H9 (cell line): ENCODE data around the gene PHOX2B. TPM values are rescaled to one million over a fixed set of nuclear protein-coding genes. Genes with fewer than 3 reads are reported as not detected.

Experiments
- DNase-seq: peaks from one replicate; pipeline ENCODE4 v3.0.0-alpha.2; 2017
- H2AFZ ChIP-seq: one replicate; pipeline ENCODE4 v1.6.1; 2013; ENCODE audit warnings: mild to moderate bottlenecking, low read length, control low read depth, moderate library complexity
- H2AK5ac ChIP-seq: 2 replicates; pipeline ENCODE4 v1.6.1; 2013; ENCODE audit warnings: low read length, control low read depth, mixed read lengths; ENCODE audit not compliant: insufficient read length
- H2BK120ac ChIP-seq: one replicate; pipeline ENCODE4 v1.6.1; 2013; ENCODE audit warnings: low read depth, mild to moderate bottlenecking, low read length, control low read depth, inconsistent platforms; ENCODE audit not compliant: poor library complexity, severe bottlenecking
- H2BK12ac ChIP-seq: 2 replicates; pipeline ENCODE4 v1.6.1; 2013; ENCODE audit warnings: low read length, control low read depth, mixed read lengths, low read depth; ENCODE audit not compliant: insufficient read length
- H2BK15ac ChIP-seq: 2 replicates; pipeline ENCODE4 v1.6.1; 2013; ENCODE audit warnings: low read depth, low read length, control low read depth
- H2BK20ac ChIP-seq: one replicate; pipeline ENCODE4 v1.6.1; 2013; ENCODE audit warnings: low read depth, mild to moderate bottlenecking, low read length, control low read depth, inconsistent platforms; ENCODE audit not compliant: poor library complexity, severe bottlenecking
- H2BK5ac ChIP-seq: 2 replicates; pipeline ENCODE4 v1.6.1; 2013; ENCODE audit warnings: low read length, control low read depth, mixed read lengths; ENCODE audit not compliant: insufficient read length
- H3K14ac ChIP-seq: 2 replicates; pipeline ENCODE4 v1.6.1; 2013; ENCODE audit warnings: low read length, control low read depth; ENCODE audit not compliant: insufficient read depth
- H3K18ac ChIP-seq: 2 replicates; pipeline ENCODE4 v1.6.1; 2013; ENCODE audit warnings: low read depth, mild to moderate bottlenecking, mixed read lengths, low read length, control low read depth; ENCODE audit not compliant: insufficient read length
- H3K23ac ChIP-seq: 2 replicates; pipeline ENCODE4 v1.6.1; 2013; ENCODE audit warnings: low read length, control low read depth, mixed read lengths, low read depth; ENCODE audit not compliant: insufficient read length
- H3K23me2 ChIP-seq: 2 replicates; pipeline ENCODE4 v1.6.1; 2013; ENCODE audit warnings: low read depth, mild to moderate bottlenecking, mixed read lengths, low read length, control low read depth; ENCODE audit not compliant: insufficient read length, poor library complexity, severe bottlenecking
- H3K27ac ChIP-seq: 2 replicates; pipeline ENCODE4 v1.5.1; 2013; ENCODE audit warnings: low read length, control low read depth, mixed read lengths, low read depth; ENCODE audit not compliant: insufficient read length
- H3K27me3 ChIP-seq: 2 replicates; pipeline ENCODE4 v1.6.1; 2013; ENCODE audit warnings: low read length, control low read depth, inconsistent platforms; ENCODE audit not compliant: insufficient read depth
- H3K4ac ChIP-seq: 2 replicates; pipeline ENCODE4 v1.6.1; 2013; ENCODE audit warnings: low read depth, mild to moderate bottlenecking, control low read depth, inconsistent platforms, low read length, moderate library complexity
- H3K4me1 ChIP-seq: 2 replicates; pipeline ENCODE4 v1.6.1; 2013; ENCODE audit warnings: low read length, control low read depth, inconsistent platforms; ENCODE audit not compliant: insufficient read depth
- H3K4me2 ChIP-seq: 2 replicates; pipeline ENCODE4 v1.6.1; 2013; ENCODE audit warnings: low read length, control low read depth, mixed read lengths; ENCODE audit not compliant: insufficient read length, insufficient read depth
- H3K56ac ChIP-seq: 2 replicates; pipeline ENCODE4 v1.6.1; 2013; ENCODE audit warnings: low read depth, mild to moderate bottlenecking, mixed read lengths, low read length, control low read depth; ENCODE audit not compliant: insufficient read length
- H3K79me1 ChIP-seq: 2 replicates; pipeline ENCODE4 v1.6.1; 2013; ENCODE audit warnings: low read depth, mild to moderate bottlenecking, moderate library complexity, low read length, control low read depth, inconsistent platforms; ENCODE audit not compliant: insufficient read depth, poor library complexity, severe bottlenecking
- H3K79me2 ChIP-seq: 2 replicates; pipeline ENCODE4 v1.6.1; 2013; ENCODE audit warnings: low read length, control low read depth, inconsistent platforms; ENCODE audit not compliant: insufficient read depth
- H3K9ac ChIP-seq: 2 replicates; pipeline ENCODE4 v1.6.1; 2013; ENCODE audit warnings: low read length, control low read depth, mixed read lengths; ENCODE audit not compliant: insufficient read length; ENCODE audit errors: extremely low read depth
- H3K9me3 ChIP-seq: one replicate; pipeline ENCODE4 v1.6.1; 2013; ENCODE audit warnings: low read depth, low read length, inconsistent platforms; ENCODE audit not compliant: control insufficient read depth
- H3T11ph ChIP-seq: one replicate; pipeline ENCODE4 v1.6.1; 2013; ENCODE audit warnings: mild to moderate bottlenecking, low read length, control low read depth, inconsistent platforms
- H4K20me1 ChIP-seq: one replicate; pipeline ENCODE4 v1.6.1; 2013; ENCODE audit not compliant: control insufficient read depth, insufficient read length, insufficient read depth
- H4K5ac ChIP-seq: 2 replicates; pipeline ENCODE4 v1.6.1; 2013; ENCODE audit warnings: low read depth, mild to moderate bottlenecking, mixed read lengths, low read length, control low read depth; ENCODE audit not compliant: insufficient read length
- H4K8ac ChIP-seq: replicated peaks from 2 replicates; pipeline ENCODE4 v1.6.1; 2013; ENCODE audit warnings: low read length, control low read depth, mixed read lengths, low read depth; ENCODE audit not compliant: insufficient read length
- H4K91ac ChIP-seq: 2 replicates; pipeline ENCODE4 v1.6.1; 2013; ENCODE audit warnings: low read depth, mild to moderate bottlenecking, moderate library complexity, mixed read lengths, low read length, control low read depth; ENCODE audit not compliant: insufficient read length
- H3K27ac Mint-ChIP-seq, 3 experiments: 2 replicates in 2 of 3; 3 replicates in 1 of 3; pipeline ENCODE4 v1.8.0; 2020 to 2021; ENCODE audit warnings: mixed read lengths in 3 of 3, mild to moderate bottlenecking in 1 of 3, moderate library complexity in 1 of 3
- H3K27me3 Mint-ChIP-seq: 2 replicates; pipeline ENCODE4 v1.8.0; 2021; ENCODE audit warnings: low read depth, mild to moderate bottlenecking, moderate library complexity, mixed read lengths
- H3K36me3 Mint-ChIP-seq, 3 experiments: 2 replicates in 2 of 3; 3 replicates in 1 of 3; pipeline ENCODE4 v1.8.0; 2020 to 2021; ENCODE audit warnings: low read depth in 3 of 3, mixed read lengths in 3 of 3; ENCODE audit not compliant: insufficient read depth in 1 of 3
- H3K4me1 Mint-ChIP-seq, 2 experiments: 2 replicates each; pipeline ENCODE4 v1.8.0; 2020; ENCODE audit warnings: mixed read lengths in 2 of 2
- H3K4me3 Mint-ChIP-seq, 2 experiments: 2 replicates in 1 of 2; 3 replicates in 1 of 2; pipeline ENCODE4 v1.8.0; 2020 to 2021; ENCODE audit warnings: mild to moderate bottlenecking in 2 of 2, mixed read lengths in 2 of 2, moderate library complexity in 1 of 2
- H3K9me3 Mint-ChIP-seq, 2 experiments: 2 replicates in 1 of 2; 3 replicates in 1 of 2; pipeline ENCODE4 v1.8.0; 2020; ENCODE audit warnings: mild to moderate bottlenecking in 2 of 2, mixed read lengths in 2 of 2, moderate library complexity in 1 of 2
- WGBS: extraction: QIAGEN DNeasy Blood & Tissue Kit; methylation state at CpG from one replicate; pipeline ENCODE4 v1.1.7; 2013; ENCODE audit warnings: missing lambda C conversion rate, low lambda C conversion rate, mixed read lengths; ENCODE audit not compliant: insufficient read length; ENCODE audit errors: extremely low coverage; 5-methylcytosine and 5-hydroxymethylcytosine counted together
- total RNA-seq: library from RNA; stranded (reverse); gene quantifications from 2 replicates; pipeline ENCODE4 v1.2.1, GENCODE V29; 2021
- TF ChIP-seq, protein P1 (sequence below): fragments of 200-600 bp; sonication (generic); conservative IDR thresholded peaks from 3 replicates; pipeline ENCODE4 v1.8.0; 2021; ENCODE audit warnings: antibody characterized with exemption, mild to moderate bottlenecking

PHOX2B gene
- total RNA-seq, 1 experiment from 2014 or later, result not detected

DNA sequence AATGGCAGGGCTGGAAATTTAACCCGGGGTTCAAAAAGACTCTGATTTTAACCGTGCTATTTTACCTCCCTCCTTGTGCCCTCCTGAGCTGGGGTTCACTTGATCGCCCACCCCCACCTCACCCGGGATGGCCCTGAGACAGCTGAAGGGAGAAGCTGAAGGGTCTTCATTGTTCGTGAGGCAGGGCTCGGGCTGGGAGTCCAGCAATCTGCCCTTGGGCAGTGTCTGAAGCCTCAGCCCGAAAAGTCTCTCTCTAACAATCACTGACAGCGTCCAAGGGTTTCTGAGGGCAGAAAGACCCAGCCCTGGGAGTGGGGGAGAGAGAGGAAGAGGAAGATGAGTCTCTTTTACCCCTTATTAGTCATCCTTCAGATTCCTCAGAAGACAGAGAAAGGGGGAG lies 39.4 kb upstream of the PHOX2B start:
- Histone ChIP-seq H2AK5ac (no peak overlapping the region), H3T11ph (no peak overlapping the region), H3K23me2 (no peaks in the 10 kb centered on the region), H3K18ac (no peak overlapping the region), H2BK15ac (no peak overlapping the region), H3K27me3 (no peaks in the 10 kb centered on the region), H2AFZ (no peak overlapping the region), H3K9me3 (no peaks in the 10 kb centered on the region), H4K91ac (no peak overlapping the region), H3K79me1 (no peaks in the 10 kb centered on the region), H3K79me2 (no peaks in the 10 kb centered on the region), H3K27ac (no peak overlapping the region), H3K9ac (no peak overlapping the region), H3K4me2 (no peak overlapping the region), H2BK120ac (no peak overlapping the region), H3K14ac (no peak overlapping the region), H3K4ac (no peak overlapping the region), H3K4me1 (no peaks in the 10 kb centered on the region), H2BK20ac (no peak overlapping the region), H3K23ac (no peak overlapping the region), H2BK5ac (no peak overlapping the region), H2BK12ac (no peak overlapping the region), H4K8ac (no peak overlapping the region), H4K20me1 (no peaks in the 10 kb centered on the region), H4K5ac (no peak overlapping the region), H3K56ac (no peak overlapping the region)
- H3K4me3 Mint-ChIP-seq, result no peak overlapping the region
- no peak for DNase-seq
- no CpG with 5 or more reads among the region's 8 CpGs for WGBS
- no peak overlapping the region for H3K27ac Mint-ChIP-seq
- peaks cover 18% of the 10 kb centered on the region for H3K27me3 Mint-ChIP-seq
- H3K9me3 Mint-ChIP-seq, result no peaks in the 10 kb centered on the region
- TF ChIP-seq, protein P1, sequence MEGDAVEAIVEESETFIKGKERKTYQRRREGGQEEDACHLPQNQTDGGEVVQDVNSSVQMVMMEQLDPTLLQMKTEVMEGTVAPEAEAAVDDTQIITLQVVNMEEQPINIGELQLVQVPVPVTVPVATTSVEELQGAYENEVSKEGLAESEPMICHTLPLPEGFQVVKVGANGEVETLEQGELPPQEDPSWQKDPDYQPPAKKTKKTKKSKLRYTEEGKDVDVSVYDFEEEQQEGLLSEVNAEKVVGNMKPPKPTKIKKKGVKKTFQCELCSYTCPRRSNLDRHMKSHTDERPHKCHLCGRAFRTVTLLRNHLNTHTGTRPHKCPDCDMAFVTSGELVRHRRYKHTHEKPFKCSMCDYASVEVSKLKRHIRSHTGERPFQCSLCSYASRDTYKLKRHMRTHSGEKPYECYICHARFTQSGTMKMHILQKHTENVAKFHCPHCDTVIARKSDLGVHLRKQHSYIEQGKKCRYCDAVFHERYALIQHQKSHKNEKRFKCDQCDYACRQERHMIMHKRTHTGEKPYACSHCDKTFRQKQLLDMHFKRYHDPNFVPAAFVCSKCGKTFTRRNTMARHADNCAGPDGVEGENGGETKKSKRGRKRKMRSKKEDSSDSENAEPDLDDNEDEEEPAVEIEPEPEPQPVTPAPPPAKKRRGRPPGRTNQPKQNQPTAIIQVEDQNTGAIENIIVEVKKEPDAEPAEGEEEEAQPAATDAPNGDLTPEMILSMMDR, result no peak
- peaks cover 0 to 3% of the 10 kb centered on the region in 2 experiments; a peak in 2 of 4 replicates for H3K4me1 Mint-ChIP-seq
- H3K36me3 Mint-ChIP-seq, result no peaks in the 10 kb centered on the region
